IMR-90 (cell line): ENCODE measurements around the gene EPHA10. TPM values are rescaled to one million over a fixed set of nuclear protein-coding genes. Genes with fewer than 3 reads are reported as not detected.

ENCODE experiments used
- ATAC-seq: fragments of 200-7000 bp; cut with Tn5 transposase; 2 replicates; pipeline ENCODE4 v1.9.1; 2020; ENCODE audit warnings: low read depth, mild to moderate bottlenecking, moderate library complexity
- BruUV-seq: library from RNA; stranded (reverse); fragments of 400-500 nt; replicated peaks from 2 replicates; lab custom pipeline; 2021; lab: Mats Ljungman, UMichigan
- CTCF ChIA-PET: fragments of 300-600 bp; formaldehyde crosslinking; extraction: SDS; loops from one replicate; lab custom pipeline; 2021; ENCODE audit warnings: antibody characterized with exemption; lab: Yijun Ruan, JAX
- POLR2A ChIA-PET: fragments of 300-600 bp; sonication (Branson Sonifier 250); formaldehyde crosslinking; loops from one replicate; lab custom pipeline; 2022; ENCODE audit warnings: antibody characterized with exemption; ENCODE audit not compliant: unreplicated experiment; lab: Charles Lee
- DNase-seq: peaks from one replicate; pipeline ENCODE4 v3.0.0; 2013
- H2AFZ ChIP-seq: replicated peaks from 2 replicates; pipeline ENCODE3; 2013; ENCODE audit warnings: low read length, mild to moderate bottlenecking; ENCODE audit not compliant: poor library complexity
- H2AK5ac ChIP-seq: 2 replicates; pipeline ENCODE4 v1.6.1; 2013; ENCODE audit warnings: low read depth, low read length, inconsistent platforms
- H2AK9ac ChIP-seq: replicated peaks from 2 replicates; pipeline ENCODE3; 2013; ENCODE audit warnings: mild to moderate bottlenecking, low read depth, low read length, moderate library complexity; ENCODE audit not compliant: poor library complexity
- H2BK120ac ChIP-seq: 2 replicates; pipeline ENCODE4 v1.6.1; 2013; ENCODE audit warnings: low read depth, low read length, inconsistent platforms
- H2BK15ac ChIP-seq: 3 replicates; pipeline ENCODE4 v1.6.1; 2013; ENCODE audit warnings: low read depth, low read length, inconsistent platforms
- H2BK20ac ChIP-seq: 2 replicates; pipeline ENCODE4 v1.6.1; 2013; ENCODE audit warnings: low read depth, mild to moderate bottlenecking, inconsistent platforms, low read length, moderate library complexity
- H2BK5ac ChIP-seq: 2 replicates; pipeline ENCODE4 v1.6.1; 2013; ENCODE audit warnings: mild to moderate bottlenecking, low read depth, low read length, inconsistent platforms; ENCODE audit not compliant: poor library complexity, severe bottlenecking
- H3K14ac ChIP-seq: replicated peaks from 2 replicates; pipeline ENCODE4 v1.6.1; 2013; ENCODE audit warnings: low read depth, low read length, inconsistent platforms
- H3K18ac ChIP-seq: 2 replicates; pipeline ENCODE4 v1.6.1; 2013; ENCODE audit warnings: low read depth, low read length, control low read depth
- H3K23ac ChIP-seq: 2 replicates; pipeline ENCODE4 v1.6.1; 2013; ENCODE audit warnings: low read depth, low read length, inconsistent platforms
- H3K27ac ChIP-seq: 2 replicates; pipeline ENCODE4 v1.5.1; 2013; ENCODE audit warnings: mild to moderate bottlenecking, control low read depth, low read length; ENCODE audit not compliant: insufficient read depth
- H3K27me3 ChIP-seq: 2 replicates; pipeline ENCODE4 v1.6.1; 2013; ENCODE audit warnings: low read length; ENCODE audit not compliant: control insufficient read depth, insufficient read depth
- H3K36me3 ChIP-seq: 2 replicates; pipeline ENCODE4 v1.6.1; 2013; ENCODE audit warnings: low read length, mixed read lengths; ENCODE audit not compliant: control insufficient read depth, insufficient read depth
- H3K4ac ChIP-seq: 2 replicates; pipeline ENCODE4 v1.6.1; 2013; ENCODE audit warnings: low read depth, low read length, inconsistent platforms
- H3K4me1 ChIP-seq: 2 replicates; pipeline ENCODE4 v1.6.1; 2013; ENCODE audit warnings: low read length, mixed read lengths; ENCODE audit not compliant: control insufficient read depth, insufficient read depth
- H3K4me2 ChIP-seq: 2 replicates; pipeline ENCODE4 v1.6.1; 2013; ENCODE audit warnings: low read depth, mild to moderate bottlenecking, control low read depth, low read length, moderate library complexity
- H3K4me3 ChIP-seq: 2 replicates; pipeline ENCODE4 v1.5.1; 2013; ENCODE audit warnings: low read depth, mild to moderate bottlenecking, control low read depth, low read length, moderate library complexity; ENCODE audit not compliant: insufficient read depth
- H3K56ac ChIP-seq: 2 replicates; pipeline ENCODE4 v1.6.1; 2013; ENCODE audit warnings: low read length, inconsistent platforms; ENCODE audit not compliant: insufficient read depth; ENCODE audit errors: extremely low read depth
- H3K79me1 ChIP-seq, 2 experiments: 2 replicates each; pipeline ENCODE4 v1.6.1; 2013; ENCODE audit warnings: low read length in 2 of 2, inconsistent platforms in 1 of 2, low read depth in 1 of 2
- H3K9ac ChIP-seq: 2 replicates; pipeline ENCODE4 v1.6.1; 2013; ENCODE audit warnings: low read depth, low read length, control low read depth
- H3K9me1 ChIP-seq: 2 replicates; pipeline ENCODE4 v1.6.1; 2013; ENCODE audit warnings: low read length, inconsistent platforms; ENCODE audit not compliant: insufficient read depth
- H3K9me3 ChIP-seq: 2 replicates; pipeline ENCODE4 v1.6.1; 2013; ENCODE audit warnings: low read length; ENCODE audit not compliant: control insufficient read depth, insufficient read depth
- H4K20me1 ChIP-seq: 2 replicates; pipeline ENCODE4 v1.6.1; 2013; ENCODE audit warnings: low read length, inconsistent platforms; ENCODE audit not compliant: insufficient read depth
- H4K5ac ChIP-seq: 2 replicates; pipeline ENCODE4 v1.6.1; 2013; ENCODE audit warnings: mild to moderate bottlenecking, low read depth, low read length, control low read depth
- H4K8ac ChIP-seq, 2 experiments: 2 replicates each; pipeline ENCODE4 v1.6.1; 2013; ENCODE audit warnings: low read depth in 2 of 2, low read length in 2 of 2, control low read depth in 1 of 2, inconsistent platforms in 1 of 2
- H4K91ac ChIP-seq: 2 replicates; pipeline ENCODE4 v1.6.1; 2013; ENCODE audit warnings: low read depth, low read length, inconsistent platforms; ENCODE audit not compliant: insufficient read depth
- BHLHE40 ChIP-seq: fragments of 150-350 bp; IDR thresholded peaks from 2 replicates; pipeline ENCODE4 v1.6.1; 2016; ENCODE audit warnings: mild to moderate bottlenecking, low read depth, low read length
- CEBPB ChIP-seq: IDR thresholded peaks from 2 replicates; pipeline ENCODE4 v1.6.1; 2012; ENCODE audit warnings: low read depth, low read length, improper control_type of control experiment
- CHD1 ChIP-seq: IDR thresholded peaks from 2 replicates; pipeline ENCODE4 v1.6.1; 2012; ENCODE audit warnings: low read depth, low read length, improper control_type of control experiment
- CTCF ChIP-seq: conservative IDR thresholded peaks from 2 replicates; pipeline ENCODE4 v1.5.1; 2012; ENCODE audit warnings: mild to moderate bottlenecking, low read depth, low read length, improper control_type of control experiment
- ELK1 ChIP-seq: fragments of 150-350 bp; IDR thresholded peaks from 2 replicates; pipeline ENCODE4 v1.6.1; 2016; ENCODE audit warnings: low read depth, mild to moderate bottlenecking, low read length, moderate library complexity, borderline replicate concordance
- FOS ChIP-seq: fragments of 150-350 bp; IDR thresholded peaks from 2 replicates; pipeline ENCODE4 v1.6.1; 2016; ENCODE audit warnings: low read depth, low read length
- MAFK ChIP-seq: IDR thresholded peaks from 2 replicates; pipeline ENCODE4 v1.6.1; 2012; ENCODE audit warnings: low read depth, low read length, improper control_type of control experiment
- MXI1 ChIP-seq: IDR thresholded peaks from 2 replicates; pipeline ENCODE4 v1.6.1; 2012; ENCODE audit warnings: low read depth, mild to moderate bottlenecking, low read length, moderate library complexity, borderline replicate concordance
- NFE2L2 ChIP-seq: fragments of 150-350 bp; IDR thresholded peaks from 2 replicates; pipeline ENCODE4 v1.6.1; 2016; ENCODE audit warnings: low read depth, mild to moderate bottlenecking, low read length
- POLR2A ChIP-seq: IDR thresholded peaks from 2 replicates; pipeline ENCODE4 v1.6.1; 2012; ENCODE audit warnings: mild to moderate bottlenecking, low read depth, low read length
- RAD21 ChIP-seq: IDR thresholded peaks from 2 replicates; pipeline ENCODE4 v1.6.1; 2012; ENCODE audit warnings: low read length, improper control_type of control experiment
- RCOR1 ChIP-seq: IDR thresholded peaks from 2 replicates; pipeline ENCODE4 v1.6.1; 2012; ENCODE audit warnings: mild to moderate bottlenecking, low read length, improper control_type of control experiment; ENCODE audit not compliant: insufficient replicate concordance
- SMC3 ChIP-seq: fragments of 150-350 bp; IDR thresholded peaks from 2 replicates; pipeline ENCODE4 v1.6.1; 2016; ENCODE audit warnings: low read depth, mild to moderate bottlenecking, antibody characterized with exemption, low read length, moderate library complexity
- USF2 ChIP-seq: fragments of 150-350 bp; IDR thresholded peaks from 2 replicates; pipeline ENCODE4 v1.6.1; 2017; ENCODE audit warnings: mild to moderate bottlenecking, antibody characterized with exemption, low read length, low read depth
- WGBS, 2 experiments: methylation state at CpG; one replicate each; pipeline versions ENCODE4 v1.1.5 to v1.1.7; 2013; ENCODE audit warnings: missing lambda C conversion rate in 2 of 2; ENCODE audit not compliant: insufficient read length in 1 of 2; ENCODE audit errors: extremely low coverage in 2 of 2; 5-methylcytosine and 5-hydroxymethylcytosine counted together
- dilution Hi-C: fragments of 300-500 bp; cut with HindIII; formaldehyde crosslinking; loops from one replicate; pipeline ENCODE4 v1.14.3; 2018; ENCODE audit warnings: low sequenced_read_pairs; ENCODE audit not compliant: unreplicated experiment
- in situ Hi-C: fragments of 300-500 bp; cut with MboI; formaldehyde crosslinking; loops from 3 replicates; pipeline ENCODE4 v1.14.3; 2019; ENCODE audit warnings: low sequenced_read_pairs, inconsistent platforms, mixed read lengths
- intact Hi-C: fragments of 100-400 bp; cut with micrococcal nuclease; formaldehyde crosslinking; loops from 2 replicates; pipeline ENCODE4 v1.10.0; 2022
- polyA plus RNA-seq, 3 experiments: library from polyadenylated mRNA; depleted of rRNA; stranded (reverse); fragments of >200 nt; gene quantifications; 2 replicates each; pipeline ENCODE4 v1.2.3, GENCODE V29; 2012; ENCODE audit warnings: low replicate concordance in 1 of 3
- total RNA-seq: library from RNA; depleted of rRNA; stranded (reverse); fragments of >200 nt; gene quantifications from 2 replicates; pipeline ENCODE4 v1.2.3, GENCODE V29; 2012

EPHA10 gene
- total and polyA plus RNA-seq, 2 of the 4 experiments (the other 2 are of a cell fraction): not detected

- H3K18ac ChIP-seq: no peak overlapping the region
- H3K23ac ChIP-seq: no peak overlapping the region
- CTCF ChIA-PET: no interaction called here
- H3K79me1 ChIP-seq: no peaks in the 10 kb centered on the region
- POLR2A ChIA-PET: interaction anchor here (0.6 kb wide), 1 partner anchor 111 kb away, joined by 8 read pairs; no protein-coding TSS in a partner anchor
- in situ Hi-C loops: no loop called here
- dilution Hi-C loops: no loop called here
- H3K4me1 ChIP-seq: no peaks in the 10 kb centered on the region
- H3K9me1 ChIP-seq: no peaks in the 10 kb centered on the region
- no peak overlapping the region for H2BK120ac ChIP-seq
- H3K9me3 ChIP-seq: no peaks in the 10 kb centered on the region
- no peak overlapping the region for H2BK15ac ChIP-seq
- H4K8ac ChIP-seq: no peak overlapping the region
- H2AK5ac ChIP-seq: no peak overlapping the region
- no TSS peak for BruUV-seq
- H4K5ac ChIP-seq: no peak overlapping the region
- peak overlapping the region; percentile 82 for H2AFZ ChIP-seq
- H3K4me2 ChIP-seq: peak overlapping the region; percentile 33; the same call in 1 of the 2 replicates
- no peak overlapping the region for H2BK20ac ChIP-seq
- no peak overlapping the region for H3K9ac ChIP-seq
- intact Hi-C loops: no loop called here
- no peak overlapping the region for H3K4ac ChIP-seq
- H3K27ac ChIP-seq: no peak overlapping the region
- no peak overlapping the region for H4K91ac ChIP-seq
- H3K4me3 ChIP-seq: no peak overlapping the region
- no peak overlapping the region for H3K56ac ChIP-seq
- no peak overlapping the region for H3K14ac ChIP-seq
- no peak overlapping the region for H2BK5ac ChIP-seq
- no peak overlapping the region for H2AK9ac ChIP-seq
- peak; percentile 24; the same call in 1 of the 2 replicates for ATAC-seq
- H3K36me3 ChIP-seq: no peaks in the 10 kb centered on the region
- no peaks in the 10 kb centered on the region for H4K20me1 ChIP-seq
- no CpG with 5 or more reads among the region's 32 CpGs for WGBS, 2 experiments
- H3K27me3 ChIP-seq: peaks cover 10% of the 10 kb centered on the region
- no peak for DNase-seq
- no peak for TF ChIP-seq POLR2A
- no peak for TF ChIP-seq MXI1
- TF ChIP-seq RCOR1: no peak
- TF ChIP-seq ELK1: no peak
- no peak for TF ChIP-seq CEBPB
- TF ChIP-seq BHLHE40: no peak
- TF ChIP-seq FOS: no peak
- no peak for TF ChIP-seq CHD1
- TF ChIP-seq SMC3: no peak
- TF ChIP-seq NFE2L2: no peak
- no peak for TF ChIP-seq MAFK
- no peak for TF ChIP-seq CTCF
- no peak for TF ChIP-seq USF2
- no peak for TF ChIP-seq RAD21
Measured at GRCh38 chr1:37734629-37735591, 30.0 kb downstream of the EPHA10 start.
